Endothelial cell of umbilical vein (primary cell): ENCODE data around the gene GRID2.

ENCODE experiments used
- EZH2 ChIP-seq: IDR thresholded peaks from 2 replicates; pipeline ENCODE4 v1.6.1; 2012; ENCODE audit warnings: borderline replicate concordance, low read depth, mild to moderate bottlenecking, moderate library complexity, low read length, inconsistent platforms; ENCODE audit not compliant: severe bottlenecking
- FOS ChIP-seq: IDR thresholded peaks from 2 replicates; pipeline ENCODE4 v1.6.1; 2011; ENCODE audit warnings: mild to moderate bottlenecking, low read length, moderate library complexity, borderline replicate concordance; ENCODE audit not compliant: insufficient read depth
- JUN ChIP-seq: IDR thresholded peaks from 2 replicates; pipeline ENCODE4 v1.6.1; 2011; ENCODE audit warnings: borderline replicate concordance, low read depth; ENCODE audit not compliant: insufficient read length, insufficient read depth
- MAX ChIP-seq: IDR thresholded peaks from 2 replicates; pipeline ENCODE4 v1.6.1; 2011; ENCODE audit not compliant: insufficient read depth, insufficient read length
- MYC ChIP-seq: IDR thresholded peaks from one replicate; pipeline ENCODE4 v1.6.1; 2011; ENCODE audit warnings: mild to moderate bottlenecking, low read depth, low read length
- POLR2A ChIP-seq: IDR thresholded peaks from 2 replicates; pipeline ENCODE4 v1.6.1; 2012; ENCODE audit warnings: low read depth, mild to moderate bottlenecking, control low read depth, low read length
- POLR2AphosphoS5 ChIP-seq: IDR thresholded peaks from 2 replicates; pipeline ENCODE4 v1.6.1; 2012; ENCODE audit warnings: low read depth, mild to moderate bottlenecking, control low read depth, low read length, moderate library complexity; ENCODE audit not compliant: insufficient read depth
- TF ChIP-seq, protein P1 (sequence below), 2 donors: IDR thresholded peaks; 1 replicate in 1 of 2; 2 replicates in 1 of 2; pipeline ENCODE4 v1.5.1; 2011; ENCODE audit warnings: low read length in 2 of 2, mild to moderate bottlenecking in 2 of 2, moderate library complexity in 2 of 2, control low read depth in 1 of 2, inconsistent platforms in 1 of 2, low read depth in 1 of 2; ENCODE audit not compliant: insufficient read depth in 1 of 2; ENCODE audit errors: extremely low read depth in 1 of 2

- TF ChIP-seq POLR2A (no peak), EZH2 (no peak), POLR2AphosphoS5 (no peak), MYC (no peak), JUN (no peak), MAX (no peak), FOS (no peak)
- TF ChIP-seq, protein P1, sequence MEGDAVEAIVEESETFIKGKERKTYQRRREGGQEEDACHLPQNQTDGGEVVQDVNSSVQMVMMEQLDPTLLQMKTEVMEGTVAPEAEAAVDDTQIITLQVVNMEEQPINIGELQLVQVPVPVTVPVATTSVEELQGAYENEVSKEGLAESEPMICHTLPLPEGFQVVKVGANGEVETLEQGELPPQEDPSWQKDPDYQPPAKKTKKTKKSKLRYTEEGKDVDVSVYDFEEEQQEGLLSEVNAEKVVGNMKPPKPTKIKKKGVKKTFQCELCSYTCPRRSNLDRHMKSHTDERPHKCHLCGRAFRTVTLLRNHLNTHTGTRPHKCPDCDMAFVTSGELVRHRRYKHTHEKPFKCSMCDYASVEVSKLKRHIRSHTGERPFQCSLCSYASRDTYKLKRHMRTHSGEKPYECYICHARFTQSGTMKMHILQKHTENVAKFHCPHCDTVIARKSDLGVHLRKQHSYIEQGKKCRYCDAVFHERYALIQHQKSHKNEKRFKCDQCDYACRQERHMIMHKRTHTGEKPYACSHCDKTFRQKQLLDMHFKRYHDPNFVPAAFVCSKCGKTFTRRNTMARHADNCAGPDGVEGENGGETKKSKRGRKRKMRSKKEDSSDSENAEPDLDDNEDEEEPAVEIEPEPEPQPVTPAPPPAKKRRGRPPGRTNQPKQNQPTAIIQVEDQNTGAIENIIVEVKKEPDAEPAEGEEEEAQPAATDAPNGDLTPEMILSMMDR (IDR thresholded peaks at IDR 0.05; ENCODE audit: extremely low read depth in 1 of 2, insufficient read depth in 1 of 2, low read depth in 1 of 2, low read length in 2 of 2): no peak
These were observed 347.8 kb downstream of the GRID2 start for GRCh38 chr4:92651536-92651935.
